Measurements from ENCODE around the gene RABL2B.

RABL2B gene

DNA sequence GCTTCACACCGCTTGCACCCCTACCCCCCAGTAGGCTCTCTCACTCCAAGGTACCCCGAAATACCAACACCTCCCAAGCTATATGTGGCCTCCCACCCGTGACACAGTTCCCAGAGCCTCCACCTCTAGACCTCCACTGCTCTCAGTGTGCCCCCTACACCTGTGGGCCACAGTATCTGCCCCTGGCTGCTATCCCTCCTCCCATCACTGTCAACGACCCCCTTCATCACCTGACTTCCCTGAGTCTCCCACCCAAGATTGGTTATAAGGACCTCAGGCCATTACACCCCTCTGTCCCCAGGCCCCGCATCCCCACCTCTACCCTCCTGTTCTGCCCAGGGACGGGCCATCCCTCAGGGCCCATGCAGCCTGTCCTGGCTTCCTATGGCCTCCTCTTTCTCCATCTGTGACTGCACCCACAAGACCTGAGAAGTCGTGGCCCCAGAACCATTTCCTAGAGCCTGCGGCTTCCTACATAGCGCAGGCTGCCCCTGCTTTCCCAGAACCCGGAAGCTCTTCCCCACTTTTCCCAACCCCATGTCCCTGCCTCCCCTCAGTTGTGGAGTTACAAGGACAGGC lies 44.7 kb downstream of the RABL2B start:
- DNase-seq (ENCODE audit: low read depth in 1 of 2, low spot score in 1 of 2) = no peak
- no peaks in the 10 kb centered on the region for H3K27me3 ChIP-seq (ENCODE audit: insufficient read depth, poor library complexity, severe bottlenecking)
- H3K4me3 ChIP-seq (replicated peaks; ENCODE audit: insufficient read depth, low read length) = no peak overlapping the region
- H3K27ac ChIP-seq (replicated peaks) = no peak overlapping the region
- TF ChIP-seq POLR2AphosphoS5 (IDR thresholded peaks at IDR 0.05; ENCODE audit: low read depth) (no peak), SPI1 (IDR thresholded peaks at IDR 0.05; ENCODE audit: borderline replicate concordance, low read depth) (no peak), GABPA (IDR thresholded peaks at IDR 0.05; ENCODE audit: low read depth) (no peak), REST (IDR thresholded peaks at IDR 0.05; ENCODE audit: insufficient replicate concordance, low read depth) (no peak), CTCF (IDR thresholded peaks at IDR 0.05; ENCODE audit: insufficient read depth, low read length) (no peak)

DNA sequence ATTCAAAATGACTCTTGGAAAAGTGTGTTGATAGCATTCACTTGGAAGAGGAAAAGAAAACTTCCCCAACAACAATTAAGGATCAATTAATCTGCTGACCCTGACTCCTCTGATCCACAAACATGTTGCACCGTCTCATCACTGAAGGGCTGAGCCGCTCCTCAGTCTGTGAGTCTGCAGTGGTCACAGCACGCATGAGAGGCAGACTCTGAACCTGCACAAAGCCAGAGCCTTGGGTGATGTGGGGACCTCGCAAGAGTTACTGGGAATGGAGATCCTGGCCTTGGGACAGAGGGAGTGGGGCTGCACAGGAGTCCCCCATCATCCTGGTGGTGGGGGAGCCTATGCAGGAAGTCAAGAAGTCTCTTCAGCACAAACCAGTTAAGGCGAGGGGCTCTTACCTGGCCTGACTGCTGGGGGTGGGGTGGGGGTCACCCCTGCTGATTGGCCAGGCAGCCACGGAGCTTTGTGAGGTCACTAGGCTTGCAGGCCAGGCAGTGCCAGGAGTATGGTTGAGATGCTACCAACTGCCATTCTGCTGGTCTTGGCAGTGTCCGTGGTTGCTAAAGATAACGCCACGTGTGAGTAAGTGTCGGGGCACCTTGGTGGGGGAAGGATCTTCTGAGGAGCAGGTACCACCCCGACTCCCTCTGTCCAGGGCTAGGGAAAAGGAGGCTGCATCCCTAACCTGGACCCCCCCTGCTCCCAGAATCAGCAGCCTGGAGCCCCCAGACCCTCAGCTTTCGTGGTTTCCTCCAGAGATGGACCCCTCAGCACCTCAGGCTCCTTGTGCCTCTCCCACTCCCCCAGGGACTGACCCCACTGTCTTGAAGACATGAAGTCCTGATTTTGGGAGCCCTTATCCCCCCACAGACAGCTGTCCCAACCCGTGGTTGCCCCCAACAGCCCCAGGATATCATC lies 45.4 kb downstream of the RABL2B start, which contains the start of gene ACR:
Gene ACR, plus strand, starts transcription at position 477 of the 921 bp plus-strand sequence. Its CDS starts 32 bp downstream, at position 509.
- DNase-seq (ENCODE audit: low read depth in 1 of 2, low spot score in 1 of 2) = no peak
- TF ChIP-seq GABPA (IDR thresholded peaks at IDR 0.05; ENCODE audit: low read depth) (no peak), CTCF (IDR thresholded peaks at IDR 0.05; ENCODE audit: insufficient read depth, low read length) (no peak), POLR2AphosphoS5 (IDR thresholded peaks at IDR 0.05; ENCODE audit: low read depth) (no peak)
- Histone ChIP-seq H3K27me3 (ENCODE audit: insufficient read depth, poor library complexity, severe bottlenecking) (no peaks in the 10 kb centered on the region), H3K4me3 (replicated peaks; ENCODE audit: insufficient read depth, low read length) (no peak within 1 kb of the TSS), H3K27ac (replicated peaks) (no peak within 1 kb of the TSS)

DNA sequence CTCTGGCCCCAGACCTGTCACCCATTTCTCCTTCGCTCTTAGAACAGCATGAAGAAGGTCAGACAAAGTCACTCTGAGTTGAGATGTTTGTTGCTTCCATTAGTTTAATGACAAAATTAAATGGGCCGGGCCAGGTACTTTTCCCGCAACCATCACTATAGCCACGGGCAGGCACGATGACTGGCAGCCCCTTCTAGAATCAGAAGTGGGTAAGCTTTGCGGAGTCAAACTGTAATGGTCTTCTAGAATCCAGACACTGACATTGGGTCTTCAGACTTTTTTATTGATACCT lies 47.8 kb downstream of the RABL2B start:
- H3K4me3 ChIP-seq (replicated peaks; ENCODE audit: insufficient read depth, low read length) = no peak overlapping the region
- no peaks in the 10 kb centered on the region for H3K27me3 ChIP-seq (ENCODE audit: insufficient read depth, poor library complexity, severe bottlenecking)
- DNase-seq (ENCODE audit: low read depth in 1 of 2, low spot score in 1 of 2) = no peak

More for the DNA sequence above, 47.8 kb downstream of the RABL2B start:
- TF ChIP-seq REST (IDR thresholded peaks at IDR 0.05; ENCODE audit: insufficient replicate concordance, low read depth) (no peak), GABPA (IDR thresholded peaks at IDR 0.05; ENCODE audit: low read depth) (no peak), POLR2AphosphoS5 (IDR thresholded peaks at IDR 0.05; ENCODE audit: low read depth) (no peak), CTCF (IDR thresholded peaks at IDR 0.05; ENCODE audit: insufficient read depth, low read length) (no peak)
- no peak overlapping the region for H3K27ac ChIP-seq (replicated peaks)

All from HL-60 (cell line).